ENCODE data around the gene GBF1. TPM values are rescaled to one million over a fixed set of nuclear protein-coding genes. Genes with fewer than 3 reads are reported as not detected.
A peak's percentile ranks its signal among the peaks of the same experiment; 100 is the strongest.

GBF1 gene
- total and polyA plus RNA-seq, 2 of the 13 experiments (the other 11 are each of a cell fraction or from before 2014, with no cell fraction given), result 17.1 to 21.9 TPM

- TF ChIP-seq ZNF780A (CRISPR knock-in tag; IDR thresholded peaks at IDR 0.05) (no peak), HOXA5 (CRISPR knock-in tag; IDR thresholded peaks at IDR 0.05) (peak; percentile 60), MATR3 (CRISPR knock-in tag; IDR thresholded peaks at IDR 0.05) (no peak), ZNF143 (CRISPR knock-in tag; IDR thresholded peaks at IDR 0.05) (no peak), ZNF280B (CRISPR knock-in tag; IDR thresholded peaks at IDR 0.05; ENCODE audit: borderline replicate concordance) (peak; percentile 93), ZNF33B (CRISPR knock-in tag; IDR thresholded peaks at IDR 0.05) (peak; percentile 95), SP4 (CRISPR knock-in tag; IDR thresholded peaks at IDR 0.05) (peak; percentile 92), NR0B2 (CRISPR knock-in tag; IDR thresholded peaks at IDR 0.05) (peak; percentile 84), ZNF264 (CRISPR knock-in tag; IDR thresholded peaks at IDR 0.05) (peak; percentile 55; the same call in 1 of the 2 replicates), FOXA3 (CRISPR knock-in tag; IDR thresholded peaks at IDR 0.05) (peak; percentile 24; the same call in 1 of the 2 replicates), ZNF460 (CRISPR knock-in tag; IDR thresholded peaks at IDR 0.05; ENCODE audit: borderline replicate concordance) (no peak; the same call in 1 of the 2 replicates), ZNF350 (CRISPR knock-in tag; IDR thresholded peaks at IDR 0.05; ENCODE audit: borderline replicate concordance, low read depth) (peak; percentile 89), NFKBIZ (CRISPR knock-in tag; IDR thresholded peaks at IDR 0.05) (peak; percentile 67; the same call in 1 of the 2 replicates), ZNF619 (CRISPR knock-in tag; IDR thresholded peaks at IDR 0.05) (peak; percentile 76; the same call in 1 of the 2 replicates), E2F1 (CRISPR knock-in tag; IDR thresholded peaks at IDR 0.05) (peak; percentile 40; the same call in 1 of the 2 replicates), NR2C2 (CRISPR knock-in tag; IDR thresholded peaks at IDR 0.05; ENCODE audit: borderline replicate concordance) (peak; percentile 57; the same call in 1 of the 2 replicates), RBM39 (IDR thresholded peaks at IDR 0.05; ENCODE audit: low read depth, low read length, poor library complexity, severe bottlenecking) (no peak), ZNF564 (CRISPR knock-in tag; IDR thresholded peaks at IDR 0.05) (peak; percentile 93), SOX13 (IDR thresholded peaks at IDR 0.05) (no peak), SOX13 (CRISPR knock-in tag; conservative IDR thresholded peaks at IDR 0.05 in 1 of 2, IDR thresholded peaks at IDR 0.05 in 1 of 2) (peak in 1 of 2 experiments; percentile 27; a peak in 1 of 4 replicates), MEIS1 (CRISPR knock-in tag; IDR thresholded peaks at IDR 0.05; ENCODE audit: borderline replicate concordance) (peak; percentile 89), KLF11 (CRISPR knock-in tag; IDR thresholded peaks at IDR 0.05) (peak; percentile 62; the same call in 1 of the 2 replicates), CBX1 (IDR thresholded peaks at IDR 0.05; ENCODE audit: low read depth) (no peak), TMF1 (CRISPR knock-in tag; IDR thresholded peaks at IDR 0.05; ENCODE audit: low read depth) (peak; percentile 93), RBM22 (optimal IDR thresholded peaks at IDR 0.05; ENCODE audit: low read length) (no peak), ZNF792 (CRISPR knock-in tag; IDR thresholded peaks at IDR 0.05) (peak; percentile 91), IKZF5 (CRISPR knock-in tag; IDR thresholded peaks at IDR 0.05) (0 out of 2 replicates have a peak, but pooled peaks have one; percentile 77)
Measured at GRCh38 chr10:102225646-102226541, 19.4 kb upstream of the GBF1 start, which contains the start of gene ELOVL3 (continued).
